Activated B cell treated with CpG ODN at 0.5 μM for 24 hours (primary cell): ENCODE results near the gene CEBPZOS. TPM values are rescaled to one million over a fixed set of nuclear protein-coding genes. Genes with fewer than 3 reads are reported as not detected.
"Not testable (repeated sequence)": the region's sequence is repeated elsewhere in the genome, so short reads cannot be mapped to it uniquely, and the experiment has no call there.

Experiments
- ATAC-seq: fragments of 200-7000 bp; cut with Tn5 transposase; one replicate; pipeline ENCODE4 v1.10.0; 2021; ENCODE audit warnings: low read depth, mild to moderate bottlenecking, moderate library complexity
- CTCF ChIA-PET: fragments of 350-600 bp; sonication (Branson Sonifier 250); formaldehyde crosslinking; loops from one replicate; lab custom pipeline; 2021; ENCODE audit warnings: antibody characterized with exemption; lab: Charles Lee
- POLR2A ChIA-PET: fragments of 350-600 bp; sonication (Branson Sonifier 250); formaldehyde crosslinking; loops from one replicate; lab custom pipeline; 2021; ENCODE audit warnings: antibody characterized with exemption; lab: Charles Lee
- DNase-seq: peaks from one replicate; pipeline ENCODE4 v3.0.0; 2022
- H3K27ac Mint-ChIP-seq: one replicate; pipeline ENCODE4 v1.8.0; 2020; ENCODE audit warnings: mixed read lengths
- H3K27me3 Mint-ChIP-seq: one replicate; pipeline ENCODE4 v1.8.0; 2021; ENCODE audit warnings: mixed read lengths
- H3K36me3 Mint-ChIP-seq: one replicate; pipeline ENCODE4 v1.8.0; 2021; ENCODE audit warnings: low read depth, mixed read lengths
- H3K4me1 Mint-ChIP-seq: one replicate; pipeline ENCODE4 v1.8.0; 2021; ENCODE audit warnings: mixed read lengths
- H3K4me3 Mint-ChIP-seq: one replicate; pipeline ENCODE4 v1.8.0; 2020; ENCODE audit warnings: mild to moderate bottlenecking, mixed read lengths
- H3K9me3 Mint-ChIP-seq: one replicate; pipeline ENCODE4 v1.8.0; 2020; ENCODE audit warnings: mixed read lengths
- CTCF ChIP-seq: fragments of 200-600 bp; IDR thresholded peaks from one replicate; pipeline ENCODE4 v1.8.0; 2022; ENCODE audit warnings: antibody characterized with exemption, mild to moderate bottlenecking
- intact Hi-C: fragments of 100-400 bp; cut with micrococcal nuclease; formaldehyde crosslinking; loops from one replicate; pipeline ENCODE4 v1.15.1; 2024
- total RNA-seq: library from RNA; stranded (reverse); gene quantifications from 2 replicates; pipeline ENCODE4 v1.2.3, GENCODE V29; 2022

The CEBPZOS gene
- total RNA-seq, 1 donor from 2014 or later, result 35.5 TPM

- ChIA-PET POLR2A (no interaction called here), CTCF (no interaction called here)
- Mint-ChIP-seq H3K9me3 (peaks cover 6% of the 10 kb centered on the region), H3K27ac (no peak overlapping the region), H3K36me3 (peaks cover 55% of the 10 kb centered on the region), H3K27me3 (no peaks in the 10 kb centered on the region), H3K4me1 (peaks cover 18% of the 10 kb centered on the region), H3K4me3 (no peak overlapping the region)
- DNase-seq (no peak), ATAC-seq (no peak)
- intact Hi-C loops, result no loop called here
- TF ChIP-seq CTCF, result no peak
Observed at GRCh38 chr2:37201766-37202165, 5.5 kb downstream of the CEBPZOS start.

GRCh38 chr2:37203708-37204107 is 7.4 kb downstream of the CEBPZOS start:
- Mint-ChIP-seq H3K9me3 (peaks cover 23% of the 10 kb centered on the region), H3K27ac (no peak overlapping the region), H3K4me1 (peaks cover 8% of the 10 kb centered on the region), H3K4me3 (no peak overlapping the region), H3K36me3 (peaks cover 74% of the 10 kb centered on the region), H3K27me3 (no peaks in the 10 kb centered on the region)
- POLR2A ChIA-PET, result no interaction called here
- DNase-seq (no peak), ATAC-seq (no peak)
- CTCF ChIA-PET, result no interaction called here
- intact Hi-C loops, result loop anchor here (1.0 kb wide), 1 partner anchor 7 kb away; the partner anchor contains the start of gene CEBPZOS
- no peak for TF ChIP-seq CTCF

DNA sequence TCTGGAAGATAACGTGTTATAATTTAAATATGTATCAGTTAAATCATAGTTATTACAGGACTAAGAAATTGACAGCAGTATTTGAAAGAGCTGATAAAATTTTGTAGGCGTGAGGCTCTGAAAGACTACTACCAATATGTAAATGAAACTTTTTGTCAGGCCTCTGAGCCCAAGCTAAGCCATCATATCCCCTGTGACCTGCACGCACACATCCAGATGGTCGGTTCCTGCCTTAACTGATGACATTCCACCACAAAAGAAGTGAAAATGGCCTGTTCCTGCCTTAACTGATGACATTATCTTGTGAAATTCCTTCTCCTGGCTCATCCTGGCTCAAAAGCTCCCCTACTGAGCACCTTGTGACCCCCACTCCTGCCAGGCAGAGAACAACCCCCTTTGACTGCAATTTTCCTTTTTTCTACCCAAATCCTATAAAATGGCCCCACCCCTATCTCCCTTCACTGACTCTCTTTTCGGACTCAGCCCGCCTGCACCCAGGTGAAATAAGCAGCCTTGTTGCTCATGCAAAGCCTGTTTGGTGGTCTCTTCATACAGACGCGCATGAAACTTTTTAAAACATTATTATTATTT is 8.9 kb downstream of the CEBPZOS start:
- H3K4me1 Mint-ChIP-seq, H3K4me3 Mint-ChIP-seq, ATAC-seq, H3K27ac Mint-ChIP-seq, H3K27me3 Mint-ChIP-seq, intact Hi-C loops, CTCF ChIA-PET, DNase-seq, POLR2A ChIA-PET: not testable (repeated sequence)
- Mint-ChIP-seq H3K9me3 (peaks cover 29% of the 10 kb centered on the region), H3K36me3 (peaks cover 88% of the 10 kb centered on the region)

DNA sequence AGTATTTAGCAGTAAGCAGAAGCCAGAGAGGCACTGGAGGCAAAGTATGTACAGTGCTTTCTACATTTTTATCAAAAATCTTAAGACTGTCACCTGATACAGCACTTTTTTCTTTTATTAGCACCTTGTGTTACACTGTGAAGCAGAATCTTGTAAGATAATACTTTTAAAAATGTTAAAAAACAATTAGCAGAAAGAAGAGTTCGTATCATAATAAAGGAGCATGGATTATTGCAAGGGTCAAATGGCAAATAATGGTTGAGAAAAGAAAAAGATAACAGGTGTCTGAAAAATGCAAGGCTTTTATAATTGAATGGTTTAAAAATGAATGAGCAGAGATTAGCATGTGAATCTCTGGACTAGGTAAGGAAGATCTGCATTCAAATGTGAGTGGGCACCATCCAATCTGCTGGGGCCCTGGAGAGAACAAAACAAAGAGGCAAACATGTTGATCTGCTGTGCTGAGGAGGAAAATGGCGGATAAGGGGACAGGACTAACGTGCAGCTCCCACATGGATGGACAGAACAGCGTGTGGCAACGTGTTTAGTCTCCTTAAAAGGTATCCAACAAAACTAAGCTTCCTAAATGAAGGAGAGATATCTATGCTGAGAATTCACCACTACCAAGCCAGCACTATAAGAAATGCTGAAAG is 9.5 kb downstream of the CEBPZOS start:
- ChIA-PET POLR2A (no interaction called here), CTCF (no interaction called here)
- ATAC-seq, result no peak
- H3K27ac Mint-ChIP-seq, result no peak overlapping the region
- no peak for TF ChIP-seq CTCF
- peaks cover 5% of the 10 kb centered on the region for H3K4me1 Mint-ChIP-seq
- H3K27me3 Mint-ChIP-seq, result no peaks in the 10 kb centered on the region
- H3K4me3 Mint-ChIP-seq, result no peak overlapping the region
- DNase-seq, result no peak
- peaks cover 29% of the 10 kb centered on the region for H3K9me3 Mint-ChIP-seq
- peaks cover 88% of the 10 kb centered on the region for H3K36me3 Mint-ChIP-seq
- intact Hi-C loops, result no loop called here

- ATAC-seq, H3K4me1 Mint-ChIP-seq, CTCF ChIA-PET, H3K27ac Mint-ChIP-seq, intact Hi-C loops, H3K27me3 Mint-ChIP-seq, DNase-seq, H3K4me3 Mint-ChIP-seq: not testable (repeated sequence)
- Mint-ChIP-seq H3K36me3 (peaks cover 89% of the 10 kb centered on the region), H3K9me3 (peaks cover 29% of the 10 kb centered on the region)
- POLR2A ChIA-PET, result interaction anchor here (0.6 kb wide), 1 partner anchor 113 kb away, joined by 7 read pairs; no protein-coding TSS in a partner anchor
Observed at GRCh38 chr2:37206760-37207159, 10.5 kb downstream of the CEBPZOS start.

DNA sequence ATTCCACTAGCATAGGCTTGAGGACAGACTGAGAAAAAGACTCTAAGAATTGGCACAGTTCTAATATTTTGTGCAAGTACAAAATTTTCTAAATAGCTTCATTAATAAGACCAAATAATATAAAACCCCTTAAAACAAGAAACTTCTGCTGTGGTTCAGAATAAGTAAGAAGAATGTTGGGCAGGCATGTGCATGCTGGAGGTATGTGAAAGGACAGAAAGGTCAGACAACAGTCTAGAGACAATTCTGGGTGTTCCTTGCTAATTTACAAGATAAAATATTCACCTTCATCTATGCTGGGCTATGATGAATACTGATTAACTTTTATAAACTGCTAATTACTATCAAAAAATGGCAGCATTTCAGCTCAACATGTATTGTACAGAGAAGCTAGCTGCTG is 14.9 kb downstream of the CEBPZOS start:
- CTCF ChIA-PET, result no interaction called here
- no peak for TF ChIP-seq CTCF
- Mint-ChIP-seq H3K4me1 (peaks cover 7% of the 10 kb centered on the region), H3K4me3 (no peak overlapping the region), H3K36me3 (peaks cover 86% of the 10 kb centered on the region), H3K27me3 (no peaks in the 10 kb centered on the region), H3K27ac (no peak overlapping the region), H3K9me3 (peaks cover 25% of the 10 kb centered on the region)
- POLR2A ChIA-PET, result no interaction called here
- DNase-seq (no peak), ATAC-seq (no peak)
- intact Hi-C loops, result no loop called here
